PC-3 (cell line): ENCODE measurements around the gene MNT. TPM values are rescaled to one million over a fixed set of nuclear protein-coding genes. Genes with fewer than 3 reads are reported as not detected.
A peak's percentile ranks its signal among the peaks of the same experiment; 100 is the strongest.

Source experiments
- ATAC-seq: fragments of 200-7000 bp; cut with Tn5 transposase; 2 replicates; pipeline ENCODE4 v1.9.1; 2020; ENCODE audit warnings: mild to moderate bottlenecking, moderate library complexity
- BruUV-seq: library from RNA; stranded (reverse); fragments of 400-500 nt; replicated peaks from 2 replicates; lab custom pipeline; 2021; lab: Mats Ljungman, UMichigan
- CTCF ChIA-PET: fragments of 300-600 bp; sonication (Branson Sonifier 250); formaldehyde crosslinking; loops from one replicate; lab custom pipeline; 2022; ENCODE audit warnings: antibody characterized with exemption; lab: Charles Lee
- POLR2A ChIA-PET: fragments of 300-600 bp; sonication (Branson Sonifier 250); formaldehyde crosslinking; loops from one replicate; lab custom pipeline; 2022; ENCODE audit warnings: antibody characterized with exemption; ENCODE audit not compliant: unreplicated experiment; lab: Charles Lee
- DNase-seq: peaks from one replicate; pipeline ENCODE4 v3.0.0-alpha.2; 2015
- H2AFZ ChIP-seq: fragments of 300-600 bp; sonication (generic); 2 replicates; pipeline ENCODE4 v1.6.0; 2016; ENCODE audit warnings: antibody characterized with exemption, low read length
- H3F3A ChIP-seq: fragments of 300-600 bp; sonication (generic); one replicate; pipeline ENCODE4 v1.6.0; 2017; ENCODE audit warnings: antibody characterized with exemption, low read length, control low read depth, mild to moderate bottlenecking; ENCODE audit not compliant: unreplicated experiment
- H3K27ac ChIP-seq: fragments of 300-600 bp; sonication (generic); 2 replicates; pipeline ENCODE4 v1.5.1; 2016; ENCODE audit warnings: mild to moderate bottlenecking, low read length
- H3K27me3 ChIP-seq: fragments of 300-600 bp; sonication (generic); 2 replicates; pipeline ENCODE4 v1.6.1; 2016; ENCODE audit warnings: low read length, mixed read lengths
- H3K36me3 ChIP-seq: fragments of 300-600 bp; sonication (generic); 2 replicates; pipeline ENCODE4 v1.6.1; 2016; ENCODE audit warnings: low read depth, mixed run types, low read length, mixed read lengths
- H3K4me1 ChIP-seq: fragments of 300-600 bp; sonication (generic); 2 replicates; pipeline ENCODE4 v1.5.1; 2016; ENCODE audit warnings: low read length; ENCODE audit not compliant: insufficient read depth
- H3K4me2 ChIP-seq: fragments of 300-600 bp; sonication (generic); 2 replicates; pipeline ENCODE4 v1.6.0; 2016; ENCODE audit warnings: low read length
- H3K4me3 ChIP-seq: fragments of 300-600 bp; sonication (generic); 2 replicates; pipeline ENCODE4 v1.5.1; 2016; ENCODE audit warnings: mild to moderate bottlenecking, low read length, mixed read lengths
- H3K79me2 ChIP-seq: fragments of 300-600 bp; sonication (generic); 2 replicates; pipeline ENCODE4 v1.6.1; 2017; ENCODE audit warnings: low read length, mixed read lengths
- H3K9ac ChIP-seq: fragments of 300-600 bp; sonication (generic); 2 replicates; pipeline ENCODE4 v1.6.0; 2016; ENCODE audit warnings: mild to moderate bottlenecking, low read length
- H3K9me2 ChIP-seq: fragments of 300-600 bp; sonication (generic); replicated peaks from 2 replicates; pipeline ENCODE4 v1.6.1; 2016; ENCODE audit warnings: mixed run types, low read length, mixed read lengths
- H3K9me3 ChIP-seq: fragments of 300-600 bp; sonication (generic); 2 replicates; pipeline ENCODE4 v1.6.1; 2016; ENCODE audit warnings: low read length, mixed read lengths
- H4K20me1 ChIP-seq: fragments of 300-600 bp; sonication (generic); 2 replicates; pipeline ENCODE4 v1.6.1; 2016; ENCODE audit warnings: low read length, mixed read lengths
- CTCF ChIP-seq: fragments of 300-600 bp; sonication (generic); conservative IDR thresholded peaks from 2 replicates; pipeline ENCODE4 v1.5.1; 2017; ENCODE audit warnings: antibody characterized with exemption, low read depth, mild to moderate bottlenecking, low read length
- EZH2 ChIP-seq: fragments of 300-600 bp; sonication (generic); IDR thresholded peaks from one replicate; pipeline ENCODE4 v1.6.1; 2017; ENCODE audit warnings: antibody characterized with exemption, mild to moderate bottlenecking, low read length; ENCODE audit not compliant: unreplicated experiment
- EZH2phosphoT487 ChIP-seq: fragments of 300-600 bp; sonication (generic); IDR thresholded peaks from 2 replicates; pipeline ENCODE4 v1.6.1; 2018; ENCODE audit warnings: mild to moderate bottlenecking, antibody characterized with exemption, low read length, borderline replicate concordance
- intact Hi-C: fragments of 100-400 bp; cut with micrococcal nuclease; formaldehyde crosslinking; loops from 2 replicates; pipeline ENCODE4 v1.9.0; 2023
- total RNA-seq: library from RNA; depleted of rRNA; stranded (reverse); fragments of >200 nt; gene quantifications from 2 replicates; pipeline ENCODE4 v1.2.3, GENCODE V29; 2014

The MNT gene
- total RNA-seq, 1 experiment from 2014 or later = 19.1 TPM

GRCh38 chr17:2337544-2338314 lies 63.1 kb downstream of the MNT start:
- DNase-seq (peak; percentile 53), ATAC-seq (peak; percentile 59)
- H3K4me2 ChIP-seq = peak overlapping the region; percentile 97
- H2AFZ ChIP-seq = peak overlapping the region; percentile 85
- no peaks in the 10 kb centered on the region for H3F3A ChIP-seq
- H3K4me3 ChIP-seq = peak overlapping the region; percentile 99
- H3K79me2 ChIP-seq = peaks cover 66% of the 10 kb centered on the region
- POLR2A ChIA-PET = no interaction called here
- 0 out of 2 replicates have a peak overlapping the region, but pooled peaks have one; percentile 13 for H3K27ac ChIP-seq
- intact Hi-C loops = loop anchor here (2.0 kb wide), 1 partner anchor 15 kb away; no protein-coding TSS in a partner anchor
- CTCF ChIA-PET = interaction anchor here (0.6 to 3.8 kb wide), 4 partner anchors 11 to 60 kb away, joined by 3 to 26 read pairs (median 4); partner anchors contain the start of genes SMG6 and SRR
- H3K4me1 ChIP-seq = peaks cover 19% of the 10 kb centered on the region
- TF ChIP-seq EZH2 = no peak
- TF ChIP-seq CTCF = no peak
- no peak for TF ChIP-seq EZH2phosphoT487
- H3K36me3 ChIP-seq = peaks cover 27% of the 10 kb centered on the region
- 0 out of 2 replicates have a peak, but pooled peaks cover 5% of the 10 kb centered on the region for H4K20me1 ChIP-seq
- no TSS peak for BruUV-seq
- H3K9ac ChIP-seq = peak overlapping the region; percentile 100
- H3K27me3 ChIP-seq = no peaks in the 10 kb centered on the region
- no peaks in the 10 kb centered on the region for H3K9me3 ChIP-seq
- H3K9me2 ChIP-seq = no peaks in the 10 kb centered on the region

GRCh38 chr17:2336852-2337543 lies 63.9 kb downstream of the MNT start, which contains the start of gene SGSM2:
TSS of gene SGSM2 (plus strand) at chr17:2337501. CDS start at chr17:2337689, 188 bp downstream.
- H3K27me3 ChIP-seq = no peaks in the 10 kb centered on the region
- peak within 1 kb of the TSS; percentile 100 for H3K9ac ChIP-seq
- peaks cover 31% of the 10 kb centered on the region for H3K36me3 ChIP-seq
- no peaks in the 10 kb centered on the region for H3F3A ChIP-seq
- peak within 1 kb of the TSS; percentile 85 for H2AFZ ChIP-seq
- no peak for TF ChIP-seq EZH2phosphoT487
- TF ChIP-seq CTCF = no peak
- TF ChIP-seq EZH2 = no peak
- ATAC-seq (peak; percentile 61), DNase-seq (peak; percentile 38)
- H3K4me3 ChIP-seq = peak within 1 kb of the TSS; percentile 99
- CTCF ChIA-PET = interaction anchor here (0.7 to 3.8 kb wide), 2 partner anchors 16 to 61 kb away, joined by 5 to 26 read pairs; no protein-coding TSS in a partner anchor
- H3K9me2 ChIP-seq = no peaks in the 10 kb centered on the region
- peaks cover 19% of the 10 kb centered on the region for H3K4me1 ChIP-seq
- no peaks in the 10 kb centered on the region for H3K9me3 ChIP-seq
- peak within 1 kb of the TSS; percentile 63 for H3K27ac ChIP-seq
- intact Hi-C loops = loop anchor here (2.0 kb wide), 1 partner anchor 16 kb away; no protein-coding TSS in a partner anchor
- H4K20me1 ChIP-seq = 0 out of 2 replicates have a peak, but pooled peaks cover 5% of the 10 kb centered on the region
- peak within 1 kb of the TSS; percentile 98 for H3K4me2 ChIP-seq
- peaks cover 70% of the 10 kb centered on the region for H3K79me2 ChIP-seq
- POLR2A ChIA-PET = interaction anchor here (0.6 to 1.0 kb wide), 2 partner anchors 22 to 70 kb away, joined by 3 to 4 read pairs; no protein-coding TSS in a partner anchor
- no TSS peak for BruUV-seq
